WI38 (cell line): ENCODE data around the gene SLAIN2.
"Not testable (repeated sequence)": the region's sequence is repeated elsewhere in the genome, so short reads cannot be mapped to it uniquely, and the experiment has no call there.

Source experiments
- H3K4me3 ChIP-seq: 2 replicates; pipeline ENCODE4 v1.5.1; 2011; ENCODE audit warnings: low read depth, mild to moderate bottlenecking, control low read depth, low read length
- TF ChIP-seq, protein P1 (sequence below): IDR thresholded peaks from 2 replicates; pipeline ENCODE4 v1.5.1; 2012; ENCODE audit warnings: low read depth, mild to moderate bottlenecking, control low read depth, low read length

Gene SLAIN2

DNA sequence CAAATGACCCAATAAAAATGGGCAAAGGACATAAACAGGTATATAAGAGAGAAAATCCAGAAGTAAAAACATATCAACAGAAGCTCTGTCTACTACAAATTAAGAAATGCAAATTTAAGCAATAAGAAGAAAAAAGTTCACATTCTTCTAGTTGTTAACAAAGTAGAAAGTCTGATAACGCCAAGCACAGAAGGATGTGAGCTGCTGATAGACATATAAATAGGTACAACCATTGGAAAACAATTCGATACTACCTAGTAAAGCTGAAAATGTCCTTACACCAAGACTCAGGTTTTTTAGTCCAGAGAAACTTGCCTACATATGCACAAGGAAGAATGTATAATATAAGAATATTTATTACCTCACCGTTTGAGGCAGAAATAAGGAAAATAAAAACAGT is 35.8 kb upstream of the SLAIN2 start:
- TF ChIP-seq, protein P1, sequence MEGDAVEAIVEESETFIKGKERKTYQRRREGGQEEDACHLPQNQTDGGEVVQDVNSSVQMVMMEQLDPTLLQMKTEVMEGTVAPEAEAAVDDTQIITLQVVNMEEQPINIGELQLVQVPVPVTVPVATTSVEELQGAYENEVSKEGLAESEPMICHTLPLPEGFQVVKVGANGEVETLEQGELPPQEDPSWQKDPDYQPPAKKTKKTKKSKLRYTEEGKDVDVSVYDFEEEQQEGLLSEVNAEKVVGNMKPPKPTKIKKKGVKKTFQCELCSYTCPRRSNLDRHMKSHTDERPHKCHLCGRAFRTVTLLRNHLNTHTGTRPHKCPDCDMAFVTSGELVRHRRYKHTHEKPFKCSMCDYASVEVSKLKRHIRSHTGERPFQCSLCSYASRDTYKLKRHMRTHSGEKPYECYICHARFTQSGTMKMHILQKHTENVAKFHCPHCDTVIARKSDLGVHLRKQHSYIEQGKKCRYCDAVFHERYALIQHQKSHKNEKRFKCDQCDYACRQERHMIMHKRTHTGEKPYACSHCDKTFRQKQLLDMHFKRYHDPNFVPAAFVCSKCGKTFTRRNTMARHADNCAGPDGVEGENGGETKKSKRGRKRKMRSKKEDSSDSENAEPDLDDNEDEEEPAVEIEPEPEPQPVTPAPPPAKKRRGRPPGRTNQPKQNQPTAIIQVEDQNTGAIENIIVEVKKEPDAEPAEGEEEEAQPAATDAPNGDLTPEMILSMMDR, result no peak
- no peak overlapping the region for H3K4me3 ChIP-seq

DNA sequence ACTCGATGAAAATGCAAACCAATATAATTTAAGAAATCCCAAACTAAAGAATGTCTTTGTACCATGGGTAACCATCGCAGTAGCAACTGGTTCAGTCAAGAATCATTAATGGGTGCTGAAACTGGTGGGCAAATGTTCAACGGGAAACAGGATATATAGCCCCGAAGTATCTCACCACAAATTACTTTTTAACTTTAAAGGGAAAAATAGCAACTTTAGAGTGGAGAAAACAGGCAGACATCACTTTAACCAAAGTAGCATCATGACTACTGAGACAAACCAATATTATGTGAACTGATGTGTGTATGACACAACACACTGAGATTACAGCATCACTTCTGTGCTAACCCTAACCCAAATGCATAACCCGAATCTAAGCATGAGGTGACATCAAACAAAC is 33.8 kb upstream of the SLAIN2 start:
- TF ChIP-seq, protein P1, result no peak
- H3K4me3 ChIP-seq, result no peak overlapping the region

DNA sequence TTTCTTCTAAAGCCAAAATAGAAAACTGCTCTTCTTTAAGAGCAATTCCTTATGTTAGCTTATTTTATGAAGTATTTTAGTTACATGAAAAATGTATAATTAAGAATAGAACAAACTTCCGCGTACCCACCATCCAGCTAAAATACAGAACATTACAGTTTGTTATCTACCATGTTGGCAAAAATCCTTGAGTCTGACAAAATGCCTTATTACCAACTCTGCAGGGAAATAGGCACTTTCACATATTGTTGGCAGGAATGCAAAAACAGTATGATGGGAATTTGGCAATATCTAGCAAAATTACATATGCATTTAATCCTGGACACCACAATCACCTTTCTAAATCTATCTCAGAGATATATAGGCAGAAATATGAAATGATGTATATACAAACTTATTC is 32.4 kb upstream of the SLAIN2 start:
- no peak overlapping the region for H3K4me3 ChIP-seq
- TF ChIP-seq, protein P1, result no peak

DNA sequence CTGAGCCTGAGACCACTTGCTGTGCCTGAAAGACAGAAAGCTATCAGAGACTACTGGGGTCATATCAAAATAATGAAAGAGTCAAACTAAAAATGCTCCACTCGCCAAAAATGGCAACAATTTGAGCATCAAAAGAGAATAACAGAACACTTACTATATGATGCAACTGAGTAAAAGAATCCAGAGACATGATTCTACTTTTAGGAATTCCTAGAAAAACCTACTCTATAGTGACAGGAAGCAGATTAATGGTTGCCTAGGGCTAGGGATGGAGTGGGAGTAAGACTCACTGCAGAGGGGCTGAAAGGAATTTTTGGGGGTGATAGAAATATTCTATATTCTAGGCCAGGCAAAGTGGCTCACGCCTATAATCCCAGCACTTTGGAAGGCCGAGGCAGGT is 29.4 kb upstream of the SLAIN2 start:
- TF ChIP-seq, protein P1, result no peak
- H3K4me3 ChIP-seq, result no peak overlapping the region

DNA sequence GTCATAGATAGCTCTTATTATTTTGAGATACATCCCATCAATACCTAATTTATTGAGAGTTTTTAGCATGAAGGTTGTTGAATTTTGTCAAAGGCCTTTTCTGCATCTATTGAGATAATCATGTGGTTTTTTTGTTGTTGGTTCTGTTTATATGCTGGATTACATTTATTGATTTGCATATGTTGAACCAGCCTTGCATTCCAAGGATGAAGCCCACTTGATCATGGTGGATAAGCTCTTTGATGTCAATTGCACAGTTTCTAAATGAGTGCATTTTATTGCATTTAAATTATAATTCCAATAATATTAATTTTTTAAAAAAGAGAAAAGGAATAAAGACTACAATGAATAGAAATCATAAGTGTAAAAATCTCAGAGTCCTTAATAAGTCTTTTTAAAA is 26.6 kb upstream of the SLAIN2 start:
- not testable (repeated sequence) for H3K4me3 ChIP-seq

DNA sequence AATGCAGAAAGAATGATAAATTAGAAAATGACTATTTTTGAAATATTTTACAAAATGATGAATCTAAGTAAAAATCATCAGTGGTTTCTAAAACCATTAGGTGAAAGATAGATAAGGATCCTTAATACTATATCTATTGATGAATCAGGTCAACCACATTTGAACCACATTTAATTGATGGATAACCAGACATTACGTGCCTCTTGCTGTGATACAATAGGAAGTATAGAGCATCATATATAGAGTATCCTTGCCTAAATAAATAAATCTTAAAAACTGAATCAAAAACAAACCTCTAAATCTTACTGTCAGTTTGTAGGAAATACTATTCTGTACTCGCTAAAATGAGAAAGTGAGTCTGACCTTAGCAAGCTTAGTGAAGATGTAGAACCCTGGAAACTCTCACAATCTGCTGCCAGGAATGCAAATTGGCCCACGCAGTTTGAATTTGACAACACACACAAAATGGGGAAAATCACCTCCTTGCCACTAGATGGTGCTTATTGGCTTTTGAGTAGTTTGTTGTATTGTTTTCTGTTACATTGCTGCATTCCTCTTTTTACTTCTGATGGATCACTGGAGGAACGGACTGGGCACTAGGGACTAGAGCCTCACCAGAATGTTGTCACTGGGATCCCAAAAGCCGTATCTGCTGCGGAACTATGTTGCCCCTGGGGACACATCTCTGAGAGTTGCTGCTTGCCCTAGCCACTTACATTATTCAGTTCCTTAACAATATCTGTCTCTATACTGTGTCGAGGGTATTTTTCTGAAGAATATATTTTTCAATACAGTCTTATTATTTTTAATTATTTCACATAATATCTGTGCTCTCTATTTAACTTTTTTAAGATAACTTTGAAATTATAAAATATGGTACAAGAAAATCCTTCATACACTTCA is 25.4 kb upstream of the SLAIN2 start:
- TF ChIP-seq, protein P1, result peak; percentile 58
- no peak overlapping the region for H3K4me3 ChIP-seq

DNA sequence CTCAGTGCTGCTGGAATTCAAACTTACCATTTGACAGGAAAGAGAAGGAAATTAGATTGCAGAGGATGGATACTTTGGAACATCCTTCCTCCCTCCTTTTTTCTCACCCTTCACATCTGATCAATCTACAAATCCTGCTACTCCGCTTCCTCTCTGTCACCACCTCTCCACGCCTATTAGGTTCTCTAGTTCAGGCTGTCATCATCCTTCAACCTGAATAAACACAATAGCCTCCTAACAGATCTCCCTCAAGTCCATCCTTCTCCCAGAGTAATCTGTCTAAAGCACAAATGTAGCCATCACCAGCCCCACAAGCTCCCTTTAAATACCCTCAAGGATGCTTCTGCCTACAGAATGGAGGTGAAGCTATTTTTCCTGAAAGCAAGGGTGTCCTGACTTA is 20.0 kb upstream of the SLAIN2 start:
- TF ChIP-seq, protein P1, result no peak
- H3K4me3 ChIP-seq, result no peak overlapping the region

DNA sequence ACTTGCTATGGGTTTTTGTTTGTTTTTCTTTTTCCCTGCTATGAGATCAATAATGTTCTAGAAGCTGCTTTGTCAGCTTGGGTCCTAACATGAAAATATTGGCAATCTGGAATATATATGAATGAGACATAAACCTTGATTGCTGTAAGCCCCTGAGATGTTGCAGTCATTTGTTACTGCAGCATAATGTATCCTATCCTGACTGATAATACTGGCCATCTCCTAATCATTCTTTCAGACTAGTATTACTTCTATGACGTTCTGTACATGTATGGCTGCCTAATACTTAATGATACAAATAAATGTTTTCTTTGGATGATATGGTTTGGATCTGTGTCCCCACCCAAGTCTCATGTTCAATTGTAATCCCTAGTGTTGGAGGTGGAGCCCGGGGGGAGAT is 19.3 kb upstream of the SLAIN2 start:
- TF ChIP-seq, protein P1, result no peak

More for the DNA sequence above, 19.3 kb upstream of the SLAIN2 start:
- no peak overlapping the region for H3K4me3 ChIP-seq
